HG03575 (cell line): Measurements from ENCODE around the gene EVPL.
"Not testable (repeated sequence)": the region's sequence is repeated elsewhere in the genome, so short reads cannot be mapped to it uniquely, and the experiment has no call there.

Experiments used
- ATAC-seq: cut with Tn5 transposase; IDR thresholded peaks from one replicate; pipeline ENCODE4 v1.9.1; 2021; ENCODE audit not compliant: unreplicated experiment, insufficient number of reproducible peaks, low FRiP score; ENCODE audit errors: extremely low read depth

The EVPL gene

DNA sequence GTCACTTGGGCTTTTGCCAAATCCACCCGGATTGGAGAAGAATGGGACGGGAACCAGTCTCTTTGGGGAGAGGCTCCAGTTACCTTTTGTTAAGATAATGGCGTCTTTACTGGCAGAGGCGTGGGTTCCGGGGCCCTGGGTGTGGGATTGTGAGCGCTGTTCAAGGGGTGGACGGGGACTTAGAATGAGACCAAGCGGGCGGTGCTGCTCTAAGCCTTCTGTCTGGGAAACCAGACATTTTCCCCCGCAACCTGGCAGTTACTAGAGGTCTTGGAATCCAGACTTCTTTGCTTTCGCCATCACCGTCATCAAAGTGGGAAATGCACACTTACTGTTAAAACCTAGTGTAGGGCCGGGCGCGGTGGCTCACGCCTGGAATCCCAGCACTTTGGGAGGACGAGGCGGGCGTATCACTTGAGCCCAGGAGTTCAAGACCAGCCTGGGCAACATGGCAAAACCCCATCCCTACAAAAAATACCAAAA, 47.4 kb downstream of the EVPL start:
- no peak for ATAC-seq

DNA sequence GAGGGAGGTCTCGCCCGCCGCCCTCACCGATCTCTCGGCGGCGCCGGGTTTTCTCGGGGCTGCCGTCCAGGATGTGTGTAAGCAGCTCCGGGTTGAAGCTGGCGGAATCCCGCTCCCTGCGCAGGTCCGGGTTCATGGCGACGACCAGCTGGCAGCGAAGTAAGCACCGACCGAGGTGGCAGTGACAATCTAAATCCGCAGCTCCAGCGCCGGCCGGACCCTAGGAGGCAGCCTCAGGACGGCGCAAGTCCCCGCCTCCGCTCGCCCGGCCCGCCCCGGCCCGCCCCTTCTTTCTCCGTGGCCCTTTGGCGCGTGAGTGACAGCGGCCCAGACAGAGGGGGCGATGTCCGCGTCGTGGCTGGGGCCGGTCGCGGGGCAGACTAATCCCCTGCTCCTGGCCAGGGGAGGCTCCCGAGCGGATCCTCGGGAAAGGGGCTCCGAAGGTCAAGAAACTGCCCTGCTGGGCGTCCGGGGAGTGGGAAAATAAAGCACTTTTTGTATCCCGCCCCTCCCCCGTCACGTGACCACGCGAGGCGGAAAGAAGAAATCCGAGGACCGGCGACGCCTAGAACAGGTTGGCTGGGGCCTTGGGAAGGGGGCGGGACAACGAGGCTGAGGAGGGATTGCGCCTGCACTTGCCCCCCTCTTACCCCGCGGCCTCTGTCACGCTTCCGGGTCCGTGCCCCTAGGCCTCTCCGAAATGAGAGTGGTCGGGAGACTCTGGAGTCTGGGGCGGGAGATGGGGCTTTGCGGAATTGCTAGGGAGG, 48.0 kb downstream of the EVPL start, which contains the start of the genes ACOX1 and TEN1:
TSS of gene ACOX1 (minus strand) at position 229 of the 767 bp plus-strand sequence. CDS start at position 136, 93 bp downstream.
TSS of gene TEN1 (plus strand) at position 303 of the 767 bp plus-strand sequence. CDS start 6,953 bp downstream, outside the sequence.
- ATAC-seq = no peak

DNA sequence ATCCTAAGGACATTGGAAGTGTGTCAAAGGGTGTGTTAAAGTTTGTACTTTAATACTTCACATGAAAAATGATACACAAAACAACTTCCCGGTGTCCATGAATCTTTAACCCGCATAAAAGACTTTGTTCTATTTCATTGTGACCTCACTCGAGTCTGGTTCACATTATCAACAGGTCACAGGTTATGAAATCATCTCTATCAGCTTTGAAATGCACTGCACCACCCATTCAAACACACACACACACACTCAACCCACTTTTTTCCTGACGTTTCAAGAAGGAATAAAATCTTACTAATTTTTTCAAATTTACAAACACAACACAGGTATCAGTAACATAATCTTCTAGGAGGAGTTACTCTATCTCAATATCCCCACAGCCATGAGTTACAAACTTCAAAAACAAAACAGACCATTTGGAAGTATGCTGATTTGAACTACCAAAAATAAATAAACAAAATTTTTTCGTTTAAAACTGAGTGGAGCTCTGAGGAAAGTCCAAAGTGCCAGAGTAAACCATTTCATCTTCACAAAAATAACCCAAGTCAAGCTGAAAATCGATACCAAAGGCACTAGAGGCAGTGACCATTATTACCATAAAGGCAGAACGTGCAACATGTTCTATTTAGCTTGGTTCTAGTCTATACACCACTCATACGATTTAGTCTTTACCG, 50.8 kb downstream of the EVPL start:
- no peak for ATAC-seq

DNA sequence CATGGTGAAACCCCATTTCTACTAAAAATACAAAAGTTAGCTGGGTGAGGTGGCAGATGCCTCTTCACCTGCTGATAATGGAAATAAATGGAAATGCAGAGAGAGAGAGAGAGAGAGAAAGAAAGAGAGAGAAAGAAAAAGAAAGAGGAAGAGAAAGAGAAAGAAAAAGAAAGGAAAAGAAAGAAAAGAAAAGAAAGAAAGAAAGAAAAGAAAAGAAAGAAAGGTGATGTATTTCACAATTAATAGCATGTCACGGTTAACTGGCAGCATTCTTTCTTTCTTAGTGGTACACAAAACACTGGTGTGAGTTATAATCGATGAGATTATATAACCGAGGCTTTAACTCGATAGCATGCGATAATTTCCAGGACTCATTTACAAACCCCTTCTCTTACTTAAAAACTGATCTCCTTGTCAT, 51.3 kb downstream of the EVPL start:
- no peak for ATAC-seq

DNA sequence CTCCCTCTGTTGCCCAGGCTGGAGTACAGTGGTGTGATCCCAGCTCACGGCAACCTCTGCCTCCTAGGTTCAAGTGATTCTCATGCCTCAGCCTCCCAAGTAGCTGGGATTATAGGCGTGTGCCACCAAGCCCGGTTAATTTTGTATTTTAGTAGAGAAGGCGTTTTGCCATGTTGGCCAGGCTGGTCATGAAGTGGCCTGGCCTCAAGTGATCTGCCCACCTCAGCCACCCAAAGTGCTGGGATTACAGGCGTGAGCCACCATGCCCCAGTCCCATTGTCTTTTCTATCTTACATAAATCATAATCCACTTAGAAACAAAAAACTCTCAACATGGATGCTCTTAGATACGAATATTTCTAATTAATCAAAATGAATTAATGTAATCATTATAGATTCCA, 51.9 kb downstream of the EVPL start:
- not testable (repeated sequence) for ATAC-seq

DNA sequence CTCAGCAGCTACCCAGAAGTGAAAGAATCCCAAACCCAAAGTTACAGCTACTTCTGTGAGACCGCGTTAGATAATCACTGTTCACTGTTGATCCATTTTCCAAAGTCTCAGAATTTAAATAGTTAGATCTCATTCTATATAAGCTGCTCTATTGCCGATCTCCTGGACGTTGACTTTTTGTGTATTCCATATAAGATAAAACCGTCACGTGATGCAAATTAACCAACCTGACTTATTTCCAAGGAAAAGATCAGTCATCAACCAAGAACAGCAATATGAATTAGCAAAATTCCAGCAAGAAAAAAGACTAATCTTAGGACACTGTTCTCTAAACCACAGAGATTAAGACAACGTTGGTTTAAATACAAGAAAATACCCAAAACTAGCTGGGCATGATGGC, 56.5 kb downstream of the EVPL start:
- ATAC-seq = no peak

DNA sequence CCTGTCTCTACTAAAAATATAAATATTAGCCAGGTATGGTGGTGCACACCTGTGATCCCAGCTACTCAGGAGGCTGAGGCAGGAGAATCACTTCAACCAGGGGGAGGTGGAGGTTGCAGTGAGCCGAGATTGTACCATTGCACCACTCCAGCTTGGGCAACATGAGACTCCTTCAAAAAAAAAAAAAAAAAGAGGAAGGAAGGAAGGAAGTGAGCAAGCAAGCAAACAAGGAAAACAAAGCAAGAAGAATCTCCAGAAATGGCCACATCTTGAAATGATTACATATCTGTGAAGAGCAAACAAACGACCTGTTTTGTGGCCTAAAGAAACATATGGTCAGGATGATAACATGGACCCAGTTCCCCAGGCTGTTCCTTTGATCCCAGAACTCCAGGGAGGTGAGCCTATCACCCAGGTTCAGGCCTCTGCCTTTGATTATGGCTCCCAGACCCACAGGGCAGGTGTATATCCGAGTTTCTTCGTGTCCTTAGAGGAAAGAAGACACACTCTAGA, 57.0 kb downstream of the EVPL start:
- no peak for ATAC-seq

DNA sequence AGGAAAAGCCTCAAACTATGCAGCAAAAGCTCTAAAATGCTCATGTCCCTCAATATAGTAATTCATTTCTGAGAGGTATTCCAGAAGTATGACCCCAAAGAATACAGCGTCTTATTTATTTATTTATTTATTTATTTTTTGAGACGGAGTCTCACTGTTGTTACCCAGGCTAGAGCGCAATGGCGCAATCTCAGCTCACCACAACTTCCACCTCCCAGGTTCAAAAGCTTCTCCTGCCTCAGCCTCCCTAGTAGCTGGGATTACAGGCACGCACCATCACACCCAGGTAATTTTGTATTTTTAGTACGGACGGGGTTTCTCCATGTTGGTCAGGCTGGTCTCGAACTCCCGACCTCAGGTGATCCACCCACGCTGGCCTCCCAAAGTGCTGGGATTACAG, 58.1 kb downstream of the EVPL start:
- not testable (repeated sequence) for ATAC-seq

DNA sequence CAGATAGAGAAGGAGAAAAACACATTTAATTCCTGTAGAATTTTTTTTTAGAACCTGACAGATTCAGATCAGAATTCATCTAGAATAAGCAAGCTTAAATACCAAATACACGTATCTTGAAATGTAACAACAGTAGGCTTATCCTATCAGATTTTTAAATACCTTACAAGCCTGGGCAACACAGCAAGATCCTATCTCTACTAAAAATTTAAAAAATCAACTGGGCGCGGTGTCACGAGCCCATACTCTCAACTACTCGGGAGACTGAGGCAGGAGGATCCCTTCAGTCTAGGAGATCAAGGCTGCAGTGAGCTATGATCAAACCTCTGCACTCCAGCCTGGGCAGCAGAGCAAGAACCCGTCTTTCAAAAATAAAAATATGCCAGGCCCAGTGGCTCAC, 61.6 kb downstream of the EVPL start:
- no peak for ATAC-seq

DNA sequence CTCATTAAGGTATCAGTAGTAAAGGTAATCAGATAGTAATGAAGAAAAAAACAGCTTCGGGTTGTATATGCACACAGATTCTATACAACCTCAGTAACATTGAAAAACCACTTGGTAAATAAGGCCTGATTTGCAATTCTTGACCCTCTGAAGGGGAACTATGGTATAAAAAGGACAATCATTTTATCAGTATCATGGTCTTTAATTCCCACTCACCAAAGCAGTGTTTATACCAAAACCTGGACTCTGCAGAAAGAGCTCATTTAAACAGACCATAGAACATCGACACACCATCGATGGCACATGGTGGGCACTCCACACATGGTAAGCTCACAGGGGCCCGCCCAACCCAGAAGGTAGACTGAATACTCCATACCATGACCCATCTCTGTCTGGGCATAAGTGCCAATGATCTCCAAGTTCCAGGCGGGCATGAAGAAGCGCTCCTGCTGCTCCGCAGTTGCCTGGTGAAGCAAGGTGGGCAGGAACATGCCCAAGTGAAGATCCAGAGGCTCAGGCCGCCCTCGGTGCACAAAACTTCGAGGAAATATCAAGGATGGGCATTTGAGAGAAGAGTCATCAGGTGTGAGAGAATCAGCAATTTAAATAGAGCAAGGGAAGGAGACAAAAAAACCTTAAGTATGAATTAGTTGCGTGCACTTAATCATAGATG, 67.1 kb downstream of the EVPL start:
- no peak for ATAC-seq

DNA sequence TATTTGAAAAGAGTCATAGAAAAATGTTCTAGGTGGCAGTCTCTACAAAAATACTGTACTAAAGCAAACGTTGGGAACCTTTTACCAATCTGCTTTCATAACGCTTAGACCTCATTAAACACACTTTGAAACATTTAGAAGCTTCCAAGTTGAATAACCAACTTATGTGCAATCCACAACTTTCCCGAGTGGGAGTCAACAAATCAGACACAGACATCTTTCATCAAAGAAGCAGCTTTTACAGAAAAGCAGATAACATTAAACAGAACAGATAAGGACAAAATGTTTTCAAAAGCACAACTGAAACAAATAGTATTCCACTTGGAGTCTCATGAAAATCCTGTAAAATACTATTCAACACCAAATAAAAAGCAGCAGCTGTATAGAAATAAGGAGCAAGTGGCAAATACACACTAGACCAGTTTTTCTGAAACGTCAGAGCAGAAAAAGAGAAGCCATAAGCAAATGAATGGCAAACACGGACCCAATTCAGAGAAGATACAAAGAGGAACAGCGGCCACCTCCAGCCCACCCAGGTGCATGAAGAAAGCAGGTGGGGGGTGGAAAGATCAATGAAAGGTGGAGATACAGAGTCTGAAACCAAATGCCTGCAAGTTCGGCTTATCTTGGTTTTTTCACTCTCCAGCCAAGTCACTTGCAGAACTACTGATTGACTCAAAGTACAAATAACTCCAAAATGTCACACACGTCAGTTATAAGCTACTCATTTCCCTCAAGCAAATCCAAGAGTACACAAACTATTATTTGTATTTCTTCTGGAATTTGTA, 67.9 kb downstream of the EVPL start:
- no peak for ATAC-seq
